Head of caudate nucleus (tissue), 42 donors: Measurements from ENCODE around the gene MIXL1.
"Not testable (repeated sequence)": the region's sequence is repeated elsewhere in the genome, so short reads cannot be mapped to it uniquely, and the experiment has no call there.

Source experiments
- DNase-seq, 42 donors: peaks; one replicate each; pipeline versions ENCODE4 v3.0.0 to v3.0.0-alpha.2; 2020 to 2021; ENCODE audit warnings: mixed read lengths in 7 of 42
- intact Hi-C: fragments of 100-400 bp; cut with DNase I; formaldehyde crosslinking; loops from one replicate; pipeline ENCODE4 v1.15.0; 2022

MIXL1 gene

DNA sequence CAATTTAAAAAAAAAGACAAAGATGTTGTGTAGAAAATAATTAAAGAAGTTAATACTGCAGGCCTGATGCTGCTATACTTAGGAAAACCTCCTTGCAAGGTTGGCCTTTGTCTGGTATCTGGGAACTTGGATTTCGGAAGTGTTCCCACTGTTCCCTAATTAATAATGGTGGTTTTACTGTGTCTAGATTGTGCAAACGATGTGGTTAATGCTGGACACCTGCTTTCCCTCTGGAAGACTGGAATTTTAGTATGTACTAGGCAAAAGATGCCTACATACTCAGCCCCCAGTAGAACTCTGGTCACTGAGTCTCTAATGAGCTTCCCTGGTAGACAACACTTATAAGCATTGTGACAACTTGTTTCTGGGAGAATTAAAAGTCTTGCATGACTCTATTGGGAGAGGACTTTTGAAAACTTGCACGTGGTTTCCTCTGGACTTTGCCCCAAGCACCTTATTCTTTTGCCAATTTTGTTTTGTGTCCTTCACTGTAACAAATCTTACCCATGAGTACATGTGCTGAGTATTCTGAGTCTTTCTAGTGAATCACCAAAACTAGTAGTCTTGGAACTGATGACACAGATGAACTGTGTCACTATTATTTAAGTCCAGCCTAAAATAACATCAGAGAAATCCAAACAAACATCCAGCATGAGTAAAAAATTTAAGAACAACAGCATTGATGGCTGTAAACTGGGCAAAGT is 45.1 kb downstream of the MIXL1 start:
- intact Hi-C loops: no loop called here
- no peak for DNase-seq

DNA sequence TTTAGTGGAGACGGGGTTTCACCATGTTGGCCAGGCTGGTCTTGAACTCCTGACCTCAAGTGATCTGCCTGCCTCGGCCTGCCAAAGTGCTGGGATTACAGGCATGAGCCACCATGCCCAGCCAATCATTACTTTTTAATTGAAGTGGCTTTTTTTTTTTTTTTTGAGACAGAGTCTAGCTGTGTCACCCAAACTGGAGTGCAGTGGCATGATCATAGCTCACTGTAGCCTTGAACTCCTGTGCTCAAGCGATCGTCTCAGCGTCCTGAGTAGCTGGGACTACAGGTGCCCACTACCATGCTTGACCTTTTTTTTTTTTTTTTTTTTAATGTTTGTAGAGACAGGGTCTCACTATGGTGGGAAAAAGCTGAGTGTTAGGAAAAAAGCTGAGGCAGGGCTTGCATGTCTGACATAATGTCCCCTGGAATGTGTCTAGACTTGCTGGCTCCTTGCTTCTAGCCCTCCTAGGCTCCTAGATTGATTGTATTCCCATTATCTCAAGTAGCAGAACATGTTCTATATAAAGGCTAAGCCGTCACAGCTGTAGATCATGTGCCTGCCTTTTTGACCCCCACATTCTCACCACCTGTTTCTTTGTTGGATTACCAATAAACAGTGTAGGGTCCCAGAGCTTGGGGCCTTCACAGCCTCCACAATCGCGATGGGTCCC is 48.9 kb downstream of the MIXL1 start:
- intact Hi-C loops, DNase-seq: not testable (repeated sequence)

DNA sequence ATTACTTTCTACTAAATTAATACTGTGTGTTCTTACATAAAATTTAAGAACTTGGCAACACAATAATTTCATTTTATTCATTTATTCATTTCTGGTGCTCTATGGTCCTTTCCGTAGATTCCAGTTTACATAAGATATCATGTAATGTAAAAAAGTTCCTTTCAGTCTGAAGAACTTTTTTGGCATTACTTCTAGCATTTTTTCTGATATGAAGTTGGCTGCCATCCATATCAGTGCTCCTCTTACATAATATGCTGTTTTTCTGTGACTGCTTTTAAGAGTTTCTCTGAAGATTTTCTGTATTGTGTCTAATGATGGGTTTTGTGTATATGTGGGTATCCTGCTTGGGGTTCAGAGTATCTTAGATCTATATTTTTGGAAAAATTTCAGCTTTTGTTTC is 50.7 kb downstream of the MIXL1 start:
- intact Hi-C loops: no loop called here
- no peak for DNase-seq

DNA sequence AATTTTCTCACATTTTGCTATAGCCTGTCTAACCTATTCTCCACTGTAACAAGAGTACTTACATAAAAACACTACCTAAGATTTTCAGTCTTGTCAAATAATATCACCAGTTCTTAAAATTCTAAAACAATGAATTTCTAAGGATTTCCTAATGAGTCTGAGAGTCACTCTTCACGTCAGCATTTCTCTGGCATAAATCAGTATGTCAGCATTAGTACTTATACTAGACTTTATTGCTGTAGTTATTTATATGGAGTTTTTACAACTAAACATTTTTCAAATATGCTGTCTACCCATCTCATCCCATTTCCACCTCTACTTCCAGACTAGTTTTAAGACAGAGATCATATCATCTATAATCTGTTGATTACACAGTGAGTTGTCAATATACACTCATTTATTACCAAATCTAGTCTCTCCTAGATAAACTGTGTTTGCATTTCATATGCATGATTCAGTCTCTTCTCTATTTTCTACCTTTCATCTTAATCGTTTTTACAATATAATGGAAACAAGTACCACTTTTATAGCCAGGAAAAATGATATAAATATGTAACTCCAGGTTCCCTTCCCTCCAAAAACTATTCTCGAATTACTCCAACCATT is 52.7 kb downstream of the MIXL1 start:
- intact Hi-C loops: no loop called here
- DNase-seq: no peak
